ENCODE measurements around the gene GRK1. TPM values are rescaled to one million over a fixed set of nuclear protein-coding genes. Genes with fewer than 3 reads are reported as not detected.

Gene GRK1
- total RNA-seq, 1 donor from 2014 or later = 1.1 TPM

DNA sequence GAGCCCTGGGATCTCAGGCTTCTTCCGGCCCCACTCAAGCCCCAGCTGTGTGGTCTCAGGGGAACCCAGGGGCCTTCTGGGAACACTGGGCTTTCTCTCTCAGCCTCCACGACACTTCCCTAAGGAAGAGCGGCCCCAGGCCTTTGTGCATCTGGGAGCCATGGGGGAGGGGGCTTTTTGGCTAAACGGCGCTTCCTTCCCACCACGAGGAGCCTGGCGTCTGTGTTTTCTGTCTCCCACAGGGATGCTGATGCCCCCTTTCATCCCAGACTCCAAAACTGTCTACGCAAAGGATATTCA lies 67.8 kb downstream of the GRK1 start:
- no peaks in the 10 kb centered on the region for H3K4me1 Mint-ChIP-seq (ENCODE audit: low read depth)
- TF ChIP-seq, protein P1, sequence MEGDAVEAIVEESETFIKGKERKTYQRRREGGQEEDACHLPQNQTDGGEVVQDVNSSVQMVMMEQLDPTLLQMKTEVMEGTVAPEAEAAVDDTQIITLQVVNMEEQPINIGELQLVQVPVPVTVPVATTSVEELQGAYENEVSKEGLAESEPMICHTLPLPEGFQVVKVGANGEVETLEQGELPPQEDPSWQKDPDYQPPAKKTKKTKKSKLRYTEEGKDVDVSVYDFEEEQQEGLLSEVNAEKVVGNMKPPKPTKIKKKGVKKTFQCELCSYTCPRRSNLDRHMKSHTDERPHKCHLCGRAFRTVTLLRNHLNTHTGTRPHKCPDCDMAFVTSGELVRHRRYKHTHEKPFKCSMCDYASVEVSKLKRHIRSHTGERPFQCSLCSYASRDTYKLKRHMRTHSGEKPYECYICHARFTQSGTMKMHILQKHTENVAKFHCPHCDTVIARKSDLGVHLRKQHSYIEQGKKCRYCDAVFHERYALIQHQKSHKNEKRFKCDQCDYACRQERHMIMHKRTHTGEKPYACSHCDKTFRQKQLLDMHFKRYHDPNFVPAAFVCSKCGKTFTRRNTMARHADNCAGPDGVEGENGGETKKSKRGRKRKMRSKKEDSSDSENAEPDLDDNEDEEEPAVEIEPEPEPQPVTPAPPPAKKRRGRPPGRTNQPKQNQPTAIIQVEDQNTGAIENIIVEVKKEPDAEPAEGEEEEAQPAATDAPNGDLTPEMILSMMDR (IDR thresholded peaks at IDR 0.05; ENCODE audit: unreplicated experiment) = no peak
- no peaks in the 10 kb centered on the region for H3K27me3 Mint-ChIP-seq
- no peaks in the 10 kb centered on the region for H3K9me3 Mint-ChIP-seq (ENCODE audit: low read depth)
- no peak overlapping the region for H3K4me3 Mint-ChIP-seq (ENCODE audit: low read depth)
- no peak for DNase-seq (ENCODE audit: low spot score, unreplicated experiment)
- H3K36me3 Mint-ChIP-seq (ENCODE audit: insufficient read depth) = no peaks in the 10 kb centered on the region
- H3K27ac Mint-ChIP-seq = no peak overlapping the region

DNA sequence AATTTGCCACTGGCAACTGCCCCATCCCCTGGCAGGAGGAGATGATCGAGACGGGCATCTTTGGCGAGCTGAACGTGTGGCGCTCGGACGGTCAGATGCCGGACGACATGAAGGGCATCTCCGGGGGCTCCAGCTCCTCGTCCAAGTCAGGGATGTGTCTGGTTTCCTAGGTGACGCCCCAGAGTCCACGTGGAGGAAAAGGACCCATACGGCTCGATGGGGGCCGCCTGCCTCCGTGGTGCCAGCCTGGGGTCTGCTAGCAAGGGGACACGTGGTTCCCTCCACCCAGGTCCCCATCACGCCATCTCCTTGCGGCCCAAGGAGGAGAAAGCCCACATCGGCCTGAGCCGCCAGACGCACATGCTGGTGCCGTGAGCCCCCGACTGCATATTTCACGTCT lies 68.2 kb downstream of the GRK1 start:
- Mint-ChIP-seq H3K27me3 (no peaks in the 10 kb centered on the region), H3K4me1 (ENCODE audit: low read depth) (no peaks in the 10 kb centered on the region)

DNA sequence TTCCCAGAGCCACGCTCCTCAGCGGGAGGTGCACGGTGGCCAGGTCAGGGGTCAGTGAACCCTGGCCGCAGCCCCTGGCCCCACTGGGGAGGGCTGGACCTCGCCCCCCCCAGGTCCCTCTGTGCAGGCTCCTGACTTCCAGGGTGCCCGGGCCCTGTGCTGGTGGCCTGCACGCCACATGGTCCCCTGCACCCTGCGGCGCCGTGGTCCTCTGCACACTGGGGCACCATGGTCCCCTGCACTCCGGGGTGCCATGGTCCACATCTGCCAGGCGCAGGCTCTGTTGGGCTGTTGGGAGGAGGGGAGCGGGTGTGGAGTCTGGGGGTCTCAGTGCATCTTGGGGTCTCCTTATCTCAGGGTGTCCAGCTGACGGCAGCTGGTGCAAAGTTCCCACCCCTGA lies 68.7 kb downstream of the GRK1 start:
- Mint-ChIP-seq H3K9me3 (ENCODE audit: low read depth) (no peaks in the 10 kb centered on the region), H3K27ac (no peak overlapping the region), H3K4me1 (ENCODE audit: low read depth) (no peaks in the 10 kb centered on the region), H3K27me3 (peaks cover 2% of the 10 kb centered on the region), H3K4me3 (ENCODE audit: low read depth) (no peak overlapping the region), H3K36me3 (ENCODE audit: insufficient read depth) (no peaks in the 10 kb centered on the region)
- DNase-seq (ENCODE audit: low spot score, unreplicated experiment) = no peak
- TF ChIP-seq, protein P1 (IDR thresholded peaks at IDR 0.05; ENCODE audit: unreplicated experiment) = no peak

More for the DNA sequence above, 68.2 kb downstream of the GRK1 start:
- Mint-ChIP-seq H3K36me3 (ENCODE audit: insufficient read depth) (no peaks in the 10 kb centered on the region), H3K4me3 (ENCODE audit: low read depth) (no peak overlapping the region), H3K27ac (no peak overlapping the region), H3K9me3 (ENCODE audit: low read depth) (no peaks in the 10 kb centered on the region)
- TF ChIP-seq, protein P1 (IDR thresholded peaks at IDR 0.05; ENCODE audit: unreplicated experiment) = no peak
- DNase-seq (ENCODE audit: low spot score, unreplicated experiment) = no peak

DNA sequence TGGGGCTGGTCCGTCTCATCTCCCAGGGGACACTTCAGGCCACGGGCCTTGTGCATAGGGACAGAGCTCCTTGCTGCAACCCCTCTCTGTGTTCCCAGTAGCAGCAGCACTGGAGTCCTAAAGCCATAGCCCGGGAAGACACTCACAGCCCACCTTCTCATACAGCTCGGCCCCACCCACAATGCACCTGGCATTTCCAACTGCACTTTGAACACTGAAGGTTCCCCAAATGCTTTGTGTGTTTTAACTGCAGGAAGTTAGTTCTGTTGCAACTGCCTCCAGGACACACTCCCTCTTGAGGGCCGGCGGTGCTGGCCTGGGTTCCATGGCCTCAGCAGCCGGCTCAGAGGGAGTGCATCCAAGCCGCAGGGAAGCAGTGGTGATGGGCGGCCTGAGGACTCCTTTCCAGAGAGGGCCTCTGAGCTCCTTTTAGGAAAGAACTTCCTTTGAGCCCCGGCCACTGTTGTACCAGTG lies 69.3 kb downstream of the GRK1 start:
- Mint-ChIP-seq H3K36me3 (ENCODE audit: insufficient read depth) (no peaks in the 10 kb centered on the region), H3K9me3 (ENCODE audit: low read depth) (no peaks in the 10 kb centered on the region), H3K4me3 (ENCODE audit: low read depth) (no peak overlapping the region), H3K4me1 (ENCODE audit: low read depth) (peaks cover under 1% of the 10 kb centered on the region), H3K27ac (no peak overlapping the region), H3K27me3 (peaks cover 2% of the 10 kb centered on the region)
- no peak for DNase-seq (ENCODE audit: low spot score, unreplicated experiment)
- TF ChIP-seq, protein P1 (IDR thresholded peaks at IDR 0.05; ENCODE audit: unreplicated experiment) = no peak

DNA sequence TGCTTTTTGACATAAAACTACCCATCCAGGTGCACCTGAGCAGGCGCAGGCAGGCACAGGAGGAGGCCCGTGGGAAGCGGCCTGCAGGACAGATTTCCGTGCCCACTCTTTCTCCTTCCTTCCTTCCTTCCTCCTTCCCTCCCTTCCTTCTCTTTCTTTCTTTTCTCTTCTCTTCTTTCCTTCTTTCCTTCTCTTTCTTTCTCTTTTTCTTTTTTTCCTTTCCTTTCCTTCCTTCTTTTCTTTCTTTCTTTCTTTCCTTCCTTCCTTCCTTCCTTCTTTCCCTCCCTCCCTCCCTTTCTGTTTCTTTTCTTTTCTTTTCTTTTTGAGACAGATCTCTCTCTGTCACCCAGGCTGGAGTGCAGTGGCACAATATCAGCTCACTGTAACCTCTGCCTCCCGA lies 70.8 kb downstream of the GRK1 start:
- H3K27me3 Mint-ChIP-seq = peaks cover 2% of the 10 kb centered on the region
- H3K36me3 Mint-ChIP-seq (ENCODE audit: insufficient read depth) = no peaks in the 10 kb centered on the region
- no peak for DNase-seq (ENCODE audit: low spot score, unreplicated experiment)
- H3K27ac Mint-ChIP-seq = no peak overlapping the region
- H3K4me3 Mint-ChIP-seq (ENCODE audit: low read depth) = no peak overlapping the region
- peaks cover 6% of the 10 kb centered on the region for H3K4me1 Mint-ChIP-seq (ENCODE audit: low read depth)
- TF ChIP-seq, protein P1 (IDR thresholded peaks at IDR 0.05; ENCODE audit: unreplicated experiment) = no peak
- no peaks in the 10 kb centered on the region for H3K9me3 Mint-ChIP-seq (ENCODE audit: low read depth)

Data from progenitor cell of endocrine pancreas (in vitro differentiated cells).